Right lobe of liver (tissue), 6 donors: Measurements from ENCODE around the gene LCE3A. TPM values are rescaled to one million over a fixed set of nuclear protein-coding genes. Genes with fewer than 3 reads are reported as not detected.
A peak's percentile ranks its signal among the peaks of the same experiment; 100 is the strongest.
"Not testable (repeated sequence)": the region's sequence is repeated elsewhere in the genome, so short reads cannot be mapped to it uniquely, and the experiment has no call there.

ENCODE experiments used
- ATAC-seq, 4 donors: fragments of 200-7000 bp; cut with Tn5 transposase; one replicate each; pipeline ENCODE4 v1.9.1; 2020; ENCODE audit warnings: mild to moderate bottlenecking in 4 of 4, moderate library complexity in 4 of 4
- DNase-seq, 3 donors: peaks; one replicate each; pipeline ENCODE4 v3.0.0-alpha.2; 2020
- H3K27ac ChIP-seq, 3 donors: fragments of 200-600 bp; one replicate each; pipeline ENCODE4 v1.8.0; 2022
- H3K27me3 ChIP-seq, 2 donors: fragments of 200-600 bp; one replicate each; pipeline ENCODE4 v1.8.0; 2022
- H3K36me3 ChIP-seq, 4 donors: fragments of 200-600 bp; sonication (generic) in 1 of 4; one replicate each; pipeline versions ENCODE4 v1.5.1 to v1.8.0; 2017 to 2022; ENCODE audit warnings: control low read depth in 1 of 4
- H3K4me1 ChIP-seq, 4 donors: fragments of 200-600 bp; sonication (generic) in 1 of 4; one replicate each; pipeline versions ENCODE4 v1.5.1 to v1.8.0; 2017 to 2022; ENCODE audit warnings: control low read depth in 1 of 4
- H3K4me3 ChIP-seq, 3 donors: fragments of 200-600 bp; one replicate each; pipeline ENCODE4 v1.8.0; 2022
- H3K9me3 ChIP-seq, 4 donors: fragments of 200-600 bp; sonication (generic) in 1 of 4; one replicate each; pipeline versions ENCODE4 v1.5.1 to v1.8.0; 2017 to 2022; ENCODE audit warnings: control low read depth in 1 of 4
- POLR2A ChIP-seq: fragments of 450-650 bp; IDR thresholded peaks from one replicate; pipeline ENCODE4 v1.6.1; 2017; ENCODE audit warnings: antibody characterized with exemption, mild to moderate bottlenecking
- WGBS: methylation state at CpG from one replicate; pipeline ENCODE4 v1.1.6; 2018; ENCODE audit warnings: low coverage, low lambda C conversion rate; ENCODE audit not compliant: insufficient coverage; ENCODE audit errors: missing lambda C conversion rate; 5-methylcytosine and 5-hydroxymethylcytosine counted together
- intact Hi-C, 2 donors: fragments of 100-400 bp; cut with DNase I; formaldehyde crosslinking; loops; one replicate each; pipeline versions ENCODE4 v1.11.2 to v1.14.1; 2022
- total RNA-seq, 6 experiments: library from RNA; depleted of rRNA in 2 of 6; stranded (reverse); fragments of >200 nt in 2 of 6; fragmentation: NEBNext Ultra II Directional in 3 of 6; extraction: Animal tissue kit (Norgen Biotek cat#: 25700) in 3 of 6; gene quantifications; one replicate each; pipeline versions ENCODE4 v1.1.0 to v1.2.4, GENCODE V29; 2016 to 2023
- TF ChIP-seq, protein P1 (sequence below), 4 donors: fragments of 200-600 bp in 3 of 4; fragments of 450-650 bp in 1 of 4; IDR thresholded peaks; one replicate each; pipeline versions ENCODE4 v1.5.1 to v1.8.0; 2016 to 2022; ENCODE audit warnings: antibody characterized with exemption in 4 of 4, mild to moderate bottlenecking in 2 of 4
- donor health status: DM: no; HTN: yes; CAD: no.
- donor health status: DM: no; HTN: no; CAD: no.
- donor health status: DM: no; HTN: no; CAD: no.
- donor health status: DM: no; HTN: yes; CAD: no.
- donor health status: DM: no; HTN: yes; CAD: no.

The LCE3A gene
- total RNA-seq, 6 experiments from 2014 or later, result not detected

DNA sequence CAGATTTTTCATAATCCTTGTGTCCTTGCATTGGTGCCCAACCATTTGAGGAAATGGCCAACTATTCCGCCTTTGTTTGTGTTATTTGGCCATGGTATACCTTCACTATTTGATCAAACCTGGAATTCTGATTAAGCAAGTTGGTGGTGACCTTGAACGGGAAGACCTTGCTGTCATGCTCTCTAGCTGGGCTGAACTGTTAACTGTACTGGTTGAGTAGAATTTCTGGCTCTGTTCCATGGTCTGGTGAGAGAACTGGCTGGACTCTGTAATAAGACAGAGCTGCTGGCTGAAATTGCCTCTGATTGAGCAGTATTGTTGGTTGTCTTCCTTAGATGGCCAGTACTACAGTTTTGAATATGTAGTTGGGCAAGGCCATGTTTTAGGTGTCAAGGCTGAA, 25.9 kb downstream of the LCE3A start:
- peaks cover 0 to 6% (median 0%) of the 10 kb centered on the region in 4 donors for H3K4me1 ChIP-seq
- no peak overlapping the region for H3K4me3 ChIP-seq
- H3K36me3 ChIP-seq, result no peaks in the 10 kb centered on the region
- WGBS, result 26% methylated on average over 2 of the region's 2 CpGs
- ATAC-seq (peak in 1 of 4 donors; percentile 96), DNase-seq (no peak)
- intact Hi-C loops, result no loop called here
- TF ChIP-seq POLR2A, result no peak
- TF ChIP-seq, protein P1, sequence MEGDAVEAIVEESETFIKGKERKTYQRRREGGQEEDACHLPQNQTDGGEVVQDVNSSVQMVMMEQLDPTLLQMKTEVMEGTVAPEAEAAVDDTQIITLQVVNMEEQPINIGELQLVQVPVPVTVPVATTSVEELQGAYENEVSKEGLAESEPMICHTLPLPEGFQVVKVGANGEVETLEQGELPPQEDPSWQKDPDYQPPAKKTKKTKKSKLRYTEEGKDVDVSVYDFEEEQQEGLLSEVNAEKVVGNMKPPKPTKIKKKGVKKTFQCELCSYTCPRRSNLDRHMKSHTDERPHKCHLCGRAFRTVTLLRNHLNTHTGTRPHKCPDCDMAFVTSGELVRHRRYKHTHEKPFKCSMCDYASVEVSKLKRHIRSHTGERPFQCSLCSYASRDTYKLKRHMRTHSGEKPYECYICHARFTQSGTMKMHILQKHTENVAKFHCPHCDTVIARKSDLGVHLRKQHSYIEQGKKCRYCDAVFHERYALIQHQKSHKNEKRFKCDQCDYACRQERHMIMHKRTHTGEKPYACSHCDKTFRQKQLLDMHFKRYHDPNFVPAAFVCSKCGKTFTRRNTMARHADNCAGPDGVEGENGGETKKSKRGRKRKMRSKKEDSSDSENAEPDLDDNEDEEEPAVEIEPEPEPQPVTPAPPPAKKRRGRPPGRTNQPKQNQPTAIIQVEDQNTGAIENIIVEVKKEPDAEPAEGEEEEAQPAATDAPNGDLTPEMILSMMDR (IDR thresholded peaks at IDR 0.05), result no peak
- peaks cover 0 to 7% (median 0%) of the 10 kb centered on the region in 4 donors for H3K9me3 ChIP-seq
- H3K27me3 ChIP-seq, result no peaks in the 10 kb centered on the region
- no peak overlapping the region for H3K27ac ChIP-seq

DNA sequence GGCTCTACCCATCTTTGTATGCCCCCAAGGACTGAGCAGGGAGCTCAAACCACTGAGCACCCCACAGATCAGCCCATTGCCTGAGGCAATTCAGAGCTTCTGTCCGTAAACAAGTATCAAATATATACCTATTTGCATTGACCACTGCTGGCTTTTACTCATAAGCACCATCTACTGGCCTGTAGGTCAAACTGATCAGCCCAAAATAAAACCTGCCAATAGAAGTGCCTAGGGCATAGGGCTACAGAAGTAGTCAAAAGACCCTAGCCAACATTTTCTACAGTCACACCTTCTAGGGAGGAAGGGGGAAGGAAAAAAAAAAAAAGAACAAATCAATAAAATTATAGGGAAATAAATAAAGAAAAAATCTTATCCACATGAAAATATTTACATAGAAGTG, 37.3 kb downstream of the LCE3A start:
- ATAC-seq (peak in 1 of 4 donors; percentile 45), DNase-seq (no peak)
- intact Hi-C loops, result no loop called here
- Histone ChIP-seq H3K27ac (no peak overlapping the region), H3K9me3 (no peaks in the 10 kb centered on the region), H3K36me3 (no peaks in the 10 kb centered on the region), H3K4me1 (no peaks in the 10 kb centered on the region), H3K4me3 (no peak overlapping the region), H3K27me3 (no peaks in the 10 kb centered on the region)
- no peak for TF ChIP-seq POLR2A
- TF ChIP-seq, protein P1 (IDR thresholded peaks at IDR 0.05), result peak in 1 of 4 donors; percentile 42
- 40% methylated on average over 1 of the region's 1 CpG for WGBS

DNA sequence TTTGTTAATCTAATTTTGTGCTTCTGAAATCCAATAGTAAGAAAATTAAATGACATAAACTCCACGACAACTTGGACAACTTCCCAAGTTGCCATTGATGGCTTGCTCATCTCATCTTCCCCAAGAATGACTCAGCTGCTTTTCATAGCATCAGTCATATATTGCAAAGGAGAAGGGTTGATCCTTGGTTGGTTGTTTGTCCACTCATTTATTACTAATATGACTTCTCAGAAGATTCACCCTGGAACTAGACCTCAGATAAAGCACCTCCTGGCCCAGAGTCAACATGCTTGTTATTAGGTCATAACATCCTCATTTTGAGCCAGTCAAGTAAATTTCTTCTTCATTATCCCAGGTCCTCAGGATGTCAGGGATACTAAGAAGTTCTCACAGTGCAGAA, 40.3 kb downstream of the LCE3A start:
- Histone ChIP-seq H3K36me3 (no peaks in the 10 kb centered on the region), H3K4me3 (no peak overlapping the region), H3K9me3 (no peaks in the 10 kb centered on the region), H3K27me3 (no peaks in the 10 kb centered on the region), H3K4me1 (no peaks in the 10 kb centered on the region), H3K27ac (no peak overlapping the region)
- 67% methylated on average over 1 of the region's 1 CpG for WGBS
- TF ChIP-seq POLR2A, result no peak
- TF ChIP-seq, protein P1 (IDR thresholded peaks at IDR 0.05), result no peak
- intact Hi-C loops, result no loop called here
- DNase-seq (no peak), ATAC-seq (no peak)

DNA sequence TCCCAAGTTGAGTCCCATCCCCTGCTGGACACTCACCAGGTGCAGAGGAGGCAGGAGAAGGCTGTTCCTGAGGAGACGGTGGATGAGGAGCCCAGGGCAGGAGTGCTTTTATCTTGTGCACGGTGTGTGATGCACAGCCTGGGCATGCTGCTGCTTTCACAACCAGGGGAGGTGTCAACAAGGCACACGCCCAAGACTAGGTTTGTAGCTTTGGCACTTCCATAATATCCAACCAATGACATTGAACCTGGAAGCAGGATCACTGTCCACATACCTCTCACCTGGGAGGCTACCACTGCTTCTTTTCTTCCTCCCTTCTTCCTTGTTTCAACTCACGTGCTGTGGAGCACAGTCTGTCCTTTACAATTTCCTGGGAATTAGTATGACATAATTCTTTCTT, 42.5 kb downstream of the LCE3A start, which contains the start of gene LCE3D:
LCE3D (minus strand) TSS at position 84 of the 400 bp plus-strand sequence. CDS start 580 bp downstream, outside the sequence.
- Histone ChIP-seq H3K4me3 (no peak within 1 kb of the TSS), H3K9me3 (no peaks in the 10 kb centered on the region), H3K27me3 (no peaks in the 10 kb centered on the region), H3K27ac (no peak within 1 kb of the TSS), H3K36me3 (no peaks in the 10 kb centered on the region), H3K4me1 (no peaks in the 10 kb centered on the region)
- no peak for TF ChIP-seq POLR2A
- TF ChIP-seq, protein P1 (IDR thresholded peaks at IDR 0.05), result no peak
- DNase-seq, result no peak
- no peak for ATAC-seq
- 20% methylated on average over 1 of the region's 4 CpGs for WGBS
- intact Hi-C loops, result no loop called here

DNA sequence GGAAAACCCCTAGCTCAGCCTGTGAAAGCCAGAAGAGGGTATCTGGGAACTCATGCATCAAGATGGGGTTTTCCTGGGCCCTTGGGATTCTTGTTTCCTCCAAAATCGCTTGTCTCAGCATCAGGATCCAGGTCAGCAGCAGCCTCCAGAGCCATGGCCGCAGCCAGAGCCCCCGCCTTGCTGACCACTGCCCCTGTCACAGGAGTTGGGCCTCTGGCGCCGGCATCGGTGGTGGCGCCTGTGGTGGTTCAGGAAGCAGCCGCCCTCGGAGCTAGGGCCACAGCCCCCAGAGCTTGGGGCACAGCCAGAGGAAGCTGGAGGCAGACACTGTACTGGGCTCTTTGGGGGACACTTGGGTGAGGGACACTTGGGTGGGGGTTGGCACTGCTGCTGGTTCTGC, 43.4 kb downstream of the LCE3A start:
- intact Hi-C loops, DNase-seq, ATAC-seq, H3K4me1 ChIP-seq, H3K9me3 ChIP-seq, H3K27me3 ChIP-seq, H3K36me3 ChIP-seq, H3K4me3 ChIP-seq, H3K27ac ChIP-seq: not testable (repeated sequence)
- 48% methylated on average over 4 of the region's 9 CpGs for WGBS
